TTC549 (cell line): Measurements from ENCODE around the gene SLC24A4.

Experiments used
- FAIRE-seq: peaks from 2 replicates; lab custom pipeline; 2012; peaks lifted over from hg19 to GRCh38; lab: Jason Lieb, UNC

The SLC24A4 gene

GRCh38 chr14:92317511-92317910, 5.5 kb upstream of the SLC24A4 start:
- no peak for FAIRE-seq

GRCh38 chr14:92321701-92322100, 1.3 kb upstream of the SLC24A4 start:
- FAIRE-seq: no peak

GRCh38 chr14:92322516-92322915, 449 bp upstream of the SLC24A4 start:
- FAIRE-seq: no peak

GRCh38 chr14:92323916-92324818, 1.2 kb downstream of the SLC24A4 start:
- FAIRE-seq: no peak

- no peak for FAIRE-seq
Observed at GRCh38 chr14:92325835-92326234, 2.9 kb downstream of the SLC24A4 start.

GRCh38 chr14:92328664-92329255, 5.8 kb downstream of the SLC24A4 start:
- FAIRE-seq: no peak

- FAIRE-seq: no peak
Observed at GRCh38 chr14:92334050-92334449, 11.1 kb downstream of the SLC24A4 start.

GRCh38 chr14:92336363-92336762, 13.4 kb downstream of the SLC24A4 start:
- no peak for FAIRE-seq

- no peak for FAIRE-seq
Observed at GRCh38 chr14:92339426-92339825, 16.5 kb downstream of the SLC24A4 start.

GRCh38 chr14:92340071-92340470, 17.1 kb downstream of the SLC24A4 start:
- no peak for FAIRE-seq

- FAIRE-seq: no peak
Observed at GRCh38 chr14:92340931-92341330, 18.0 kb downstream of the SLC24A4 start.

- FAIRE-seq: no peak
Observed at GRCh38 chr14:92341791-92342190, 18.8 kb downstream of the SLC24A4 start.

GRCh38 chr14:92348154-92348553, 25.2 kb downstream of the SLC24A4 start:
- no peak for FAIRE-seq

- no peak for FAIRE-seq
Observed at GRCh38 chr14:92351750-92352149, 28.8 kb downstream of the SLC24A4 start.

- no peak for FAIRE-seq
Observed at GRCh38 chr14:92352158-92352985, 29.4 kb downstream of the SLC24A4 start.

GRCh38 chr14:92353447-92353846, 30.5 kb downstream of the SLC24A4 start:
- no peak for FAIRE-seq

GRCh38 chr14:92356677-92357076, 33.7 kb downstream of the SLC24A4 start:
- FAIRE-seq: no peak

GRCh38 chr14:92360651-92361370, 37.8 kb downstream of the SLC24A4 start:
- no peak for FAIRE-seq

- no peak for FAIRE-seq
Observed at GRCh38 chr14:92362781-92363235, 39.8 kb downstream of the SLC24A4 start.

GRCh38 chr14:92366237-92366636, 43.3 kb downstream of the SLC24A4 start:
- no peak for FAIRE-seq

- FAIRE-seq: no peak
Observed at GRCh38 chr14:92368001-92368400, 45.0 kb downstream of the SLC24A4 start.

GRCh38 chr14:92369097-92369496, 46.1 kb downstream of the SLC24A4 start:
- FAIRE-seq: no peak
